Lower lobe of right lung (tissue), 2 donors: ENCODE data around the gene BRF1. TPM values are rescaled to one million over a fixed set of nuclear protein-coding genes. Genes with fewer than 3 reads are reported as not detected.
A peak's percentile ranks its signal among the peaks of the same experiment; 100 is the strongest.
"Not testable (repeated sequence)": the region's sequence is repeated elsewhere in the genome, so short reads cannot be mapped to it uniquely, and the experiment has no call there.

ENCODE experiments used
- ATAC-seq, 2 donors: fragments of 200-7000 bp; cut with Tn5 transposase; one replicate each; pipeline ENCODE4 v1.9.1; 2020 to 2022; ENCODE audit warnings: mild to moderate bottlenecking in 2 of 2, moderate library complexity in 2 of 2
- DNase-seq: peaks from one replicate; pipeline ENCODE4 v3.0.0-alpha.2; 2020
- H3K27ac ChIP-seq: fragments of 200-600 bp; one replicate; pipeline ENCODE4 v1.8.0; 2022
- H3K27me3 ChIP-seq: fragments of 200-600 bp; one replicate; pipeline ENCODE4 v1.8.0; 2022; ENCODE audit warnings: low read depth
- H3K36me3 ChIP-seq: fragments of 200-600 bp; one replicate; pipeline ENCODE4 v1.8.0; 2022; ENCODE audit warnings: mild to moderate bottlenecking
- H3K4me1 ChIP-seq: fragments of 200-600 bp; one replicate; pipeline ENCODE4 v1.8.0; 2022
- H3K4me3 ChIP-seq: fragments of 200-600 bp; one replicate; pipeline ENCODE4 v1.8.0; 2022; ENCODE audit warnings: mild to moderate bottlenecking
- H3K9me3 ChIP-seq: fragments of 200-600 bp; one replicate; pipeline ENCODE4 v1.8.0; 2022
- intact Hi-C: fragments of 100-400 bp; cut with DNase I; formaldehyde crosslinking; loops from one replicate; pipeline ENCODE4 v1.11.0; 2022
- total RNA-seq: library from RNA; stranded (reverse); fragmentation: NEBNext Ultra II Directional; extraction: Animal tissue kit (Norgen Biotek cat#: 25700); gene quantifications from one replicate; pipeline ENCODE4 v1.2.1, GENCODE V29; 2021
- TF ChIP-seq, protein P1 (sequence below): fragments of 200-600 bp; IDR thresholded peaks from one replicate; pipeline ENCODE4 v1.8.0; 2022; ENCODE audit warnings: antibody characterized with exemption, mild to moderate bottlenecking
- donor health status: DM: no; HTN: yes; CAD: no; lungs with severe emphysema.

Gene BRF1
- total RNA-seq, 1 donor from 2014 or later: 35.7 TPM

DNA sequence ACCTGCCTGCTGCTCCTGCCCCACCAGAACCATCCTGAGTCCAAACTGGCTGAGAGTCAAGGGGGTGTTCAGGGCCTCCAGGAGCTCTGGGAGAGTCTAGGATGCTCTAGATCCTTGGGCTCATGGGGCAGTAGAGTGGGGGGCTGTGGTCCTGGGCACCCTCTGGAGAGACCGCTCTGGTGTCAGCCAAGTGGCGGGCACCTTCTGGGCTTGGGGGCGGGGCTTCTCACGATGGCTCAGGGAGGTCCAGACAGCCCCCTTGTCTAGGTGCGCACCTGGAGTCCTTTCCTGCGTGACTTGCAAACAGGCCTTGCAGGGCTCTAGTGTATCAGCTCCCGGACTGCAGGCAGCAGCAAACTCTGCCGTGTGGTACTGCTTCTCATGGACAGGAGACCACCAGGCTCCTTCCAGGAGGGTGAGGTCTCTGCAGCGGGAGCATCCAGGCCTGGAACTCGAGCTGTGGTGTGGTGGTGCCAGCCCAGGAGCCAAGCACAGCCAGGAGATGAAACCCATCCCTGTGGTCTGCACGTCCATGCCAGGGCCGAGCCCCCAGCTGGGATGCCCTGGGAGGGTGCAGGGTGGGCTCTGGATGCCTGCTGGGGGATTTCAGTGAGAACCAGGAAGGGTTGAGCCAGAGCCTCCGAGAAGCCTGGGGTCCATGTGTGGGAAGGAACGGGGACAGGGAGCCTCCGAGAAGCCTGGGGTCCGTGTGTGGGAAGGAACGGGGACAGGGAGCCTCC is 28.8 kb upstream of the BRF1 start:
- DNase-seq: peak; percentile 34
- H3K36me3 ChIP-seq: no peaks in the 10 kb centered on the region
- H3K9me3 ChIP-seq: no peaks in the 10 kb centered on the region
- no peak for ATAC-seq
- H3K27me3 ChIP-seq: no peaks in the 10 kb centered on the region
- no peak overlapping the region for H3K4me3 ChIP-seq
- H3K4me1 ChIP-seq: peaks cover 55% of the 10 kb centered on the region
- TF ChIP-seq, protein P1, sequence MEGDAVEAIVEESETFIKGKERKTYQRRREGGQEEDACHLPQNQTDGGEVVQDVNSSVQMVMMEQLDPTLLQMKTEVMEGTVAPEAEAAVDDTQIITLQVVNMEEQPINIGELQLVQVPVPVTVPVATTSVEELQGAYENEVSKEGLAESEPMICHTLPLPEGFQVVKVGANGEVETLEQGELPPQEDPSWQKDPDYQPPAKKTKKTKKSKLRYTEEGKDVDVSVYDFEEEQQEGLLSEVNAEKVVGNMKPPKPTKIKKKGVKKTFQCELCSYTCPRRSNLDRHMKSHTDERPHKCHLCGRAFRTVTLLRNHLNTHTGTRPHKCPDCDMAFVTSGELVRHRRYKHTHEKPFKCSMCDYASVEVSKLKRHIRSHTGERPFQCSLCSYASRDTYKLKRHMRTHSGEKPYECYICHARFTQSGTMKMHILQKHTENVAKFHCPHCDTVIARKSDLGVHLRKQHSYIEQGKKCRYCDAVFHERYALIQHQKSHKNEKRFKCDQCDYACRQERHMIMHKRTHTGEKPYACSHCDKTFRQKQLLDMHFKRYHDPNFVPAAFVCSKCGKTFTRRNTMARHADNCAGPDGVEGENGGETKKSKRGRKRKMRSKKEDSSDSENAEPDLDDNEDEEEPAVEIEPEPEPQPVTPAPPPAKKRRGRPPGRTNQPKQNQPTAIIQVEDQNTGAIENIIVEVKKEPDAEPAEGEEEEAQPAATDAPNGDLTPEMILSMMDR: no peak
- H3K27ac ChIP-seq: no peak overlapping the region
- intact Hi-C loops: no loop called here

- TF ChIP-seq, protein P1: no peak
- Histone ChIP-seq H3K27me3 (no peaks in the 10 kb centered on the region), H3K36me3 (no peaks in the 10 kb centered on the region), H3K4me3 (no peak overlapping the region), H3K4me1 (peaks cover 54% of the 10 kb centered on the region), H3K9me3 (no peaks in the 10 kb centered on the region), H3K27ac (no peak overlapping the region)
- DNase-seq (no peak), ATAC-seq (no peak)
- intact Hi-C loops: no loop called here
Measured at GRCh38 chr14:105328678-105329390, 28.0 kb upstream of the BRF1 start.

GRCh38 chr14:105328070-105328677 is 27.4 kb upstream of the BRF1 start:
- TF ChIP-seq, protein P1: no peak
- no peaks in the 10 kb centered on the region for H3K27me3 ChIP-seq
- H3K4me1 ChIP-seq: peaks cover 54% of the 10 kb centered on the region
- H3K9me3 ChIP-seq: no peaks in the 10 kb centered on the region
- ATAC-seq (no peak), DNase-seq (no peak)
- intact Hi-C loops: no loop called here
- no peak overlapping the region for H3K27ac ChIP-seq
- no peak overlapping the region for H3K4me3 ChIP-seq
- H3K36me3 ChIP-seq: peaks cover 2% of the 10 kb centered on the region

DNA sequence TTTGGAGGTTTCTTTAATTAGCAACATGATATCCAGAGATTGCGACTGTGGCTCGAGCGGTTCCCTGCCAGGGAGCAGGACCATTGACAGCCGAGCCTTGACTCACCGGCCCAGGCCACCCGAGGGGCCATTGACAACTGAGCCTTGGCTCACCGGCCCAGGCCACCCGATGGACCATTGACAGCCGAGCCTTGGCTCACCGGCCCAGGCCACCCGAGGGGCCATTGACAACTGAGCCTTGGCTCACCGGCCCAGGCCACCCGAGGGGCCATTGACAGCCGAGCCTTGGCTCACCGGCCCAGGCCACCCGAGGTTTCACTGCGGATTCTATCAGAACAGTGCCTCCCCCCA is 26.9 kb upstream of the BRF1 start:
- H3K36me3 ChIP-seq, DNase-seq, H3K27ac ChIP-seq, H3K9me3 ChIP-seq, H3K27me3 ChIP-seq, H3K4me3 ChIP-seq, intact Hi-C loops, ATAC-seq: not testable (repeated sequence)
- H3K4me1 ChIP-seq: peaks cover 50% of the 10 kb centered on the region

DNA sequence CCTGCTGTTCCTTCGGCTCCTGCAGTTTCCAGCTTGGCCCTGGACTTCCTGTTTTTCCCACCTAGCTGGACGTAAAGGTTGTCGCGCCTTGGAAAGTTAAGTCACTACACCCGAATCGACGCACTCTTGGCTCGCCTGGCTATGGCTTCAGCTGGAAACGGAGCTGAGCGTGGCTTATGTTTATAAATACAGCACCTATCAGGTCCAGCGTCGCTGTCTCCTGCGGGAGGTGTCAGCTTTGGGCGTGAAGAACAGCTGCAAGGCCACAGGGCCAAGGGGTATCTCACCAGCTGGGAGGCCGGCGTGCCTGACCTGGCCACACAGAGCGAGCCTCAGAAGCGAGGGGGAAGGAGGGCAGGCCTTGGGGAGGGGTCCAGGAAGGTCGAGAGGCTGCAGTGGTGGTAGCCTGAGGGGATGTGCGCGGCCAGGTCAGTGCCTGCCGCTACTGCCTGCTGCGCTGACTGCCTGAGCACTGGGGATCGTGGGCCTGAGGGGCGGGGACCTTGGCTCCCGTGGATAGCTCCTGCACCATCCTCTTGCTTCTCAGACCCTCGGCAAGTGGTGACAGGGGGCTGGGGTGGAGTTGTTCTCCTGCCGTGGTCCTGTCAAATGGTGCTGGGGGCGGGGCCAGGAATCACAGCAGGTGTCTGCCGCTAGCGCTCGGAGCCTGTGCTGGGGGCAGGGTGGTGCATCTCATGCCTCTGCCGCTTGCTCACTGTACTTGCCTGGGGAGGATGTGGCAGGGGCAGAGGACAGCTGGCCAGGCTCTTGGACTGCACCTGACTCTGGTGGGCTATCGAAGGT is 26.3 kb upstream of the BRF1 start:
- Histone ChIP-seq H3K4me1 (peaks cover 44% of the 10 kb centered on the region), H3K4me3 (no peak overlapping the region), H3K36me3 (peaks cover 6% of the 10 kb centered on the region), H3K27me3 (no peaks in the 10 kb centered on the region), H3K27ac (no peak overlapping the region), H3K9me3 (no peaks in the 10 kb centered on the region)
- DNase-seq (no peak), ATAC-seq (no peak)
- TF ChIP-seq, protein P1: no peak
- intact Hi-C loops: no loop called here
